Spleen (tissue), 7 donors: ENCODE data around the gene GNAI2.

Experiments
- POLR2A ChIP-seq, 3 donors: fragments of 450-650 bp; IDR thresholded peaks; one replicate each; pipeline ENCODE4 v1.5.1; 2017; ENCODE audit warnings: antibody characterized with exemption in 3 of 3, mild to moderate bottlenecking in 1 of 3
- TF ChIP-seq, protein P1 (sequence below), 11 experiments: fragments of 200-600 bp in 7 of 11; fragments of 450-650 bp in 4 of 11; sonication (generic) in 4 of 11; IDR thresholded peaks in 8 of 11; conservative IDR thresholded peaks in 3 of 11; 1 replicate in 7 of 11; 2 replicates in 4 of 11; pipeline versions ENCODE4 v1.4.0 to v1.8.0; 2016 to 2021; ENCODE audit warnings: antibody characterized with exemption in 11 of 11, inconsistent platforms in 4 of 11, mild to moderate bottlenecking in 1 of 11
- donor health status: DM: no; HTN: no; CAD: no; lungs with moderate emphysema.
- donor health status: DM: no; HTN: no; CAD: no.
- donor health status: DM: no; HTN: no; CAD: no.

DNA sequence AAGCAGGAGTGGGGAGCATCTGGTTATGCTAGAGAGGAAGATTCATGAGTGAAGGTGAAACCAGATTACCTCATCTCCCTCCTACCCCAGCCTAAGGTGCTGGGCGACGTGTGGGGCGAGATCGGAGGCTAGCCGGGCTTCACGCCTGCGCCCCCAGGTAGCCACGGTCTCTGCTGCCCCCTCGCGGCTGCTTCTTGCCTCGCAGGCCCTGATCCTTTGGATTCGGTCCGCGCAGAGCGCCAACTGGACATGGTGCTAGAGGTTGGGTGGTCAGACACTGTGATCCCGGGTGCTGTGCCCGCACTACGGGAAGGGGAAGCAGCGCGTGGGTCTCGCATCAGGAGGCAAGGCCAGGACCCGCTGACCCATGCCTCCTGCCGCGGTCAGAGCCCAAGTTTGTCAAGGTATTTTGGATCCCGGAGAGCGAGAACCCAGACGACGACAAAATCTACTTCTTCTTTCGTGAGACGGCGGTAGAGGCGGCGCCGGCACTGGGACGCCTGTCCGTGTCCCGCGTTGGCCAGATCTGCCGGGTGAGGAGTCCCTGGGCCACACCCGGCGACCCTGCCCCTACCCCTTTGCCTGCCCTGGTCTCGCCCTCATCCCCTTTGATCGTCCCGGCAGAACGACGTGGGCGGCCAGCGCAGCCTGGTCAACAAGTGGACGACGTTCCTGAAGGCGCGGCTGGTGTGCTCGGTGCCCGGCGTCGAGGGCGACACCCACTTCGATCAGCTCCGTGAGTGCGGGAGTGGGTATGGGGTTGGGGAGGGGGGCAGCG lies 37.1 kb downstream of the GNAI2 start:
- TF ChIP-seq, protein P1, sequence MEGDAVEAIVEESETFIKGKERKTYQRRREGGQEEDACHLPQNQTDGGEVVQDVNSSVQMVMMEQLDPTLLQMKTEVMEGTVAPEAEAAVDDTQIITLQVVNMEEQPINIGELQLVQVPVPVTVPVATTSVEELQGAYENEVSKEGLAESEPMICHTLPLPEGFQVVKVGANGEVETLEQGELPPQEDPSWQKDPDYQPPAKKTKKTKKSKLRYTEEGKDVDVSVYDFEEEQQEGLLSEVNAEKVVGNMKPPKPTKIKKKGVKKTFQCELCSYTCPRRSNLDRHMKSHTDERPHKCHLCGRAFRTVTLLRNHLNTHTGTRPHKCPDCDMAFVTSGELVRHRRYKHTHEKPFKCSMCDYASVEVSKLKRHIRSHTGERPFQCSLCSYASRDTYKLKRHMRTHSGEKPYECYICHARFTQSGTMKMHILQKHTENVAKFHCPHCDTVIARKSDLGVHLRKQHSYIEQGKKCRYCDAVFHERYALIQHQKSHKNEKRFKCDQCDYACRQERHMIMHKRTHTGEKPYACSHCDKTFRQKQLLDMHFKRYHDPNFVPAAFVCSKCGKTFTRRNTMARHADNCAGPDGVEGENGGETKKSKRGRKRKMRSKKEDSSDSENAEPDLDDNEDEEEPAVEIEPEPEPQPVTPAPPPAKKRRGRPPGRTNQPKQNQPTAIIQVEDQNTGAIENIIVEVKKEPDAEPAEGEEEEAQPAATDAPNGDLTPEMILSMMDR (IDR thresholded peaks at IDR 0.05 in 8 of 11, conservative IDR thresholded peaks at IDR 0.05 in 3 of 11) = peak; percentile 99 to 100 (median 99)
- no peak for TF ChIP-seq POLR2A (IDR thresholded peaks at IDR 0.05)
